HepG2 (cell line): ENCODE measurements around the gene ACOT13. TPM values are rescaled to one million over a fixed set of nuclear protein-coding genes. Genes with fewer than 3 reads are reported as not detected.

ENCODE experiments used
- KMT2A ChIP-seq: sonication (generic); formaldehyde crosslinking; IDR thresholded peaks from 2 replicates; pipeline ENCODE4 v1.4.0; 2020; ENCODE audit warnings: missing genetic modification reagents
- PAF1 ChIP-seq: IDR thresholded peaks from 2 replicates; pipeline ENCODE4 v1.6.1; 2016; ENCODE audit warnings: missing genetic modification reagents, missing compliant biosample characterization
- REL ChIP-seq: sonication (generic); formaldehyde crosslinking; conservative IDR thresholded peaks from 2 replicates; pipeline ENCODE4 v1.8.0; 2022; ENCODE audit warnings: mild to moderate bottlenecking, missing genetic modification reagents, moderate library complexity
- SIX1 ChIP-seq: sonication (generic); formaldehyde crosslinking; IDR thresholded peaks from 2 replicates; pipeline ENCODE4 v1.4.0; 2020; ENCODE audit warnings: missing genetic modification reagents, borderline replicate concordance
- TBX2 ChIP-seq: sonication (generic); formaldehyde crosslinking; IDR thresholded peaks from 2 replicates; pipeline ENCODE4 v1.5.0; 2020; ENCODE audit warnings: missing genetic modification reagents, mild to moderate bottlenecking, borderline replicate concordance
- ZBTB7A ChIP-seq: sonication (generic); formaldehyde crosslinking; IDR thresholded peaks from 2 replicates; pipeline ENCODE4 v1.8.0; 2022; ENCODE audit warnings: mild to moderate bottlenecking, missing genetic modification reagents
- ZC3H13 ChIP-seq: sonication (generic); formaldehyde crosslinking; IDR thresholded peaks from 2 replicates; pipeline ENCODE4 v1.8.1; 2023; ENCODE audit warnings: mild to moderate bottlenecking, missing genetic modification reagents, moderate library complexity
- ZEB1 ChIP-seq: IDR thresholded peaks from 2 replicates; pipeline ENCODE4 v1.6.1; 2012; ENCODE audit warnings: mild to moderate bottlenecking, low read depth, inconsistent platforms; ENCODE audit not compliant: insufficient replicate concordance
- ZNF552 ChIP-seq: sonication (generic); formaldehyde crosslinking; IDR thresholded peaks from 2 replicates; pipeline ENCODE4 v1.9.0; 2022; ENCODE audit warnings: missing genetic modification reagents, mild to moderate bottlenecking, borderline replicate concordance
- ZNF83 ChIP-seq: sonication (generic); formaldehyde crosslinking; IDR thresholded peaks from 2 replicates; pipeline ENCODE4 v1.4.0; 2020; ENCODE audit warnings: missing genetic modification reagents, mild to moderate bottlenecking, borderline replicate concordance
- polyA plus RNA-seq, 8 experiments: library from polyadenylated mRNA; depleted of rRNA in 3 of 8; stranded (reverse) in 7 of 8; unstranded in 1 of 8; fragments of >200 nt; fragmentation: Illumina TruSeq in 4 of 8; extraction: Trizol in 4 of 8; gene quantifications; 2 replicates each; pipeline versions ENCODE4 v1.2.1 to v1.2.3, GENCODE V29; 2011 to 2016; ENCODE audit warnings: low read depth in 4 of 8, missing spikeins in 1 of 8, mixed read lengths in 1 of 8; ENCODE audit not compliant: insufficient read depth in 1 of 8
- total RNA-seq, 5 experiments: library from RNA; depleted of rRNA; stranded (reverse); fragments of >200 nt; fragmentation: Illumina TruSeq; extraction: Trizol; gene quantifications; 2 replicates each; pipeline ENCODE4 v1.2.3, GENCODE V29; 2016; ENCODE audit warnings: low read depth in 1 of 5
- TF ChIP-seq, protein P1 (sequence below): sonication (generic); formaldehyde crosslinking; IDR thresholded peaks from 2 replicates; pipeline ENCODE4 v1.4.0; 2020; ENCODE audit warnings: missing genetic modification reagents
- TF ChIP-seq, protein P2 (sequence below): sonication (generic); formaldehyde crosslinking; conservative IDR thresholded peaks from 2 replicates; pipeline ENCODE4 v1.4.0; 2020; ENCODE audit warnings: mild to moderate bottlenecking, missing genetic modification reagents, moderate library complexity
- TF ChIP-seq, protein P3 (sequence below): sonication (generic); formaldehyde crosslinking; IDR thresholded peaks from 2 replicates; pipeline ENCODE4 v1.5.0; 2020; ENCODE audit warnings: missing genetic modification reagents
- TF ChIP-seq, protein P4 (sequence below): sonication (generic); formaldehyde crosslinking; IDR thresholded peaks from 2 replicates; pipeline ENCODE4 v1.4.0; 2020; ENCODE audit warnings: missing genetic modification reagents, borderline replicate concordance
- TF ChIP-seq, protein P5 (sequence below): sonication (generic); formaldehyde crosslinking; IDR thresholded peaks from 2 replicates; pipeline ENCODE4 v1.9.0; 2021; ENCODE audit warnings: missing genetic modification reagents, borderline replicate concordance
- TF ChIP-seq, protein P6 (sequence below): IDR thresholded peaks from 2 replicates; pipeline ENCODE4 v1.6.1; 2016; ENCODE audit warnings: low read depth

Gene ACOT13
- total and polyA plus RNA-seq, 2 of the 13 experiments (the other 11 are each of a cell fraction or from before 2014, with no cell fraction given), result 31.5 to 45.1 TPM

DNA sequence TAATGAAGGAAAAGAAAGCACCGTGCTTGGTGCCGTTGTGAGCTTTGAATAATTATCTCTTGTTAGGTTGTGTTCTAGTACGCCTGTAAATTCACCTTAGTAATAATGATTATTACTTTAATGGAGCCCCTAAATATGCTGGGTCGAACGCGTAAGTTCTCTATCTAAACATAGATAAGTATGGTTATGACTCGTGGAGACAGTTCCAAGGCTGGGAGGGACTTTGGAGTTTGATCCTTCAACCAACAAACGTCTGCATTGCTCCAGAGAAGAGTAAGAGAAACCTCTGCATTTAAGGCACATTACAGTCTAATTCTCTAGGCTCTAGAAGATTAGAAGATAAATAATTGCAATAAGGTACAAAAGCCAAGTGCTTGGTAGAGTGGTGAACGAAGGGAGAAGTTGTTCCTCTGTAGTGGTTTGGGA, 514 bp downstream of the ACOT13 start (continued):
- TF ChIP-seq, protein P1, sequence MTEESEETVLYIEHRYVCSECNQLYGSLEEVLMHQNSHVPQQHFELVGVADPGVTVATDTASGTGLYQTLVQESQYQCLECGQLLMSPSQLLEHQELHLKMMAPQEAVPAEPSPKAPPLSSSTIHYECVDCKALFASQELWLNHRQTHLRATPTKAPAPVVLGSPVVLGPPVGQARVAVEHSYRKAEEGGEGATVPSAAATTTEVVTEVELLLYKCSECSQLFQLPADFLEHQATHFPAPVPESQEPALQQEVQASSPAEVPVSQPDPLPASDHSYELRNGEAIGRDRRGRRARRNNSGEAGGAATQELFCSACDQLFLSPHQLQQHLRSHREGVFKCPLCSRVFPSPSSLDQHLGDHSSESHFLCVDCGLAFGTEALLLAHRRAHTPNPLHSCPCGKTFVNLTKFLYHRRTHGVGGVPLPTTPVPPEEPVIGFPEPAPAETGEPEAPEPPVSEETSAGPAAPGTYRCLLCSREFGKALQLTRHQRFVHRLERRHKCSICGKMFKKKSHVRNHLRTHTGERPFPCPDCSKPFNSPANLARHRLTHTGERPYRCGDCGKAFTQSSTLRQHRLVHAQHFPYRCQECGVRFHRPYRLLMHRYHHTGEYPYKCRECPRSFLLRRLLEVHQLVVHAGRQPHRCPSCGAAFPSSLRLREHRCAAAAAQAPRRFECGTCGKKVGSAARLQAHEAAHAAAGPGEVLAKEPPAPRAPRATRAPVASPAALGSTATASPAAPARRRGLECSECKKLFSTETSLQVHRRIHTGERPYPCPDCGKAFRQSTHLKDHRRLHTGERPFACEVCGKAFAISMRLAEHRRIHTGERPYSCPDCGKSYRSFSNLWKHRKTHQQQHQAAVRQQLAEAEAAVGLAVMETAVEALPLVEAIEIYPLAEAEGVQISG, result no peak
- TF ChIP-seq, protein P2, sequence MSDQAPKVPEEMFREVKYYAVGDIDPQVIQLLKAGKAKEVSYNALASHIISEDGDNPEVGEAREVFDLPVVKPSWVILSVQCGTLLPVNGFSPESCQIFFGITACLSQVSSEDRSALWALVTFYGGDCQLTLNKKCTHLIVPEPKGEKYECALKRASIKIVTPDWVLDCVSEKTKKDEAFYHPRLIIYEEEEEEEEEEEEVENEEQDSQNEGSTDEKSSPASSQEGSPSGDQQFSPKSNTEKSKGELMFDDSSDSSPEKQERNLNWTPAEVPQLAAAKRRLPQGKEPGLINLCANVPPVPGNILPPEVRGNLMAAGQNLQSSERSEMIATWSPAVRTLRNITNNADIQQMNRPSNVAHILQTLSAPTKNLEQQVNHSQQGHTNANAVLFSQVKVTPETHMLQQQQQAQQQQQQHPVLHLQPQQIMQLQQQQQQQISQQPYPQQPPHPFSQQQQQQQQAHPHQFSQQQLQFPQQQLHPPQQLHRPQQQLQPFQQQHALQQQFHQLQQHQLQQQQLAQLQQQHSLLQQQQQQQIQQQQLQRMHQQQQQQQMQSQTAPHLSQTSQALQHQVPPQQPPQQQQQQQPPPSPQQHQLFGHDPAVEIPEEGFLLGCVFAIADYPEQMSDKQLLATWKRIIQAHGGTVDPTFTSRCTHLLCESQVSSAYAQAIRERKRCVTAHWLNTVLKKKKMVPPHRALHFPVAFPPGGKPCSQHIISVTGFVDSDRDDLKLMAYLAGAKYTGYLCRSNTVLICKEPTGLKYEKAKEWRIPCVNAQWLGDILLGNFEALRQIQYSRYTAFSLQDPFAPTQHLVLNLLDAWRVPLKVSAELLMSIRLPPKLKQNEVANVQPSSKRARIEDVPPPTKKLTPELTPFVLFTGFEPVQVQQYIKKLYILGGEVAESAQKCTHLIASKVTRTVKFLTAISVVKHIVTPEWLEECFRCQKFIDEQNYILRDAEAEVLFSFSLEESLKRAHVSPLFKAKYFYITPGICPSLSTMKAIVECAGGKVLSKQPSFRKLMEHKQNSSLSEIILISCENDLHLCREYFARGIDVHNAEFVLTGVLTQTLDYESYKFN (CRISPR knock-in tag), result no peak; the same call in 1 of the 2 replicates
- TF ChIP-seq KMT2A (CRISPR knock-in tag) (no peak), ZBTB7A (CRISPR knock-in tag) (no peak), REL (0 out of 2 replicates have a peak, but pooled peaks have one; percentile 7), ZC3H13 (CRISPR knock-in tag) (0 out of 2 replicates have a peak, but pooled peaks have one; percentile 14), ZNF552 (CRISPR knock-in tag) (no peak), SIX1 (CRISPR knock-in tag) (no peak), TBX2 (CRISPR knock-in tag) (no peak), PAF1 (CRISPR knock-in tag) (no peak), ZEB1 (no peak), ZNF83 (CRISPR knock-in tag) (no peak)
- TF ChIP-seq, protein P3, sequence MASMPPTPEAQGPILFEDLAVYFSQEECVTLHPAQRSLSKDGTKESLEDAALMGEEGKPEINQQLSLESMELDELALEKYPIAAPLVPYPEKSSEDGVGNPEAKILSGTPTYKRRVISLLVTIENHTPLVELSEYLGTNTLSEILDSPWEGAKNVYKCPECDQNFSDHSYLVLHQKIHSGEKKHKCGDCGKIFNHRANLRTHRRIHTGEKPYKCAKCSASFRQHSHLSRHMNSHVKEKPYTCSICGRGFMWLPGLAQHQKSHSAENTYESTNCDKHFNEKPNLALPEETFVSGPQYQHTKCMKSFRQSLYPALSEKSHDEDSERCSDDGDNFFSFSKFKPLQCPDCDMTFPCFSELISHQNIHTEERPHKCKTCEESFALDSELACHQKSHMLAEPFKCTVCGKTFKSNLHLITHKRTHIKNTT (CRISPR knock-in tag), result no peak
- TF ChIP-seq, protein P4, sequence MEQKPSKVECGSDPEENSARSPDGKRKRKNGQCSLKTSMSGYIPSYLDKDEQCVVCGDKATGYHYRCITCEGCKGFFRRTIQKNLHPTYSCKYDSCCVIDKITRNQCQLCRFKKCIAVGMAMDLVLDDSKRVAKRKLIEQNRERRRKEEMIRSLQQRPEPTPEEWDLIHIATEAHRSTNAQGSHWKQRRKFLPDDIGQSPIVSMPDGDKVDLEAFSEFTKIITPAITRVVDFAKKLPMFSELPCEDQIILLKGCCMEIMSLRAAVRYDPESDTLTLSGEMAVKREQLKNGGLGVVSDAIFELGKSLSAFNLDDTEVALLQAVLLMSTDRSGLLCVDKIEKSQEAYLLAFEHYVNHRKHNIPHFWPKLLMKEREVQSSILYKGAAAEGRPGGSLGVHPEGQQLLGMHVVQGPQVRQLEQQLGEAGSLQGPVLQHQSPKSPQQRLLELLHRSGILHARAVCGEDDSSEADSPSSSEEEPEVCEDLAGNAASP, result no peak
- TF ChIP-seq, protein P5, sequence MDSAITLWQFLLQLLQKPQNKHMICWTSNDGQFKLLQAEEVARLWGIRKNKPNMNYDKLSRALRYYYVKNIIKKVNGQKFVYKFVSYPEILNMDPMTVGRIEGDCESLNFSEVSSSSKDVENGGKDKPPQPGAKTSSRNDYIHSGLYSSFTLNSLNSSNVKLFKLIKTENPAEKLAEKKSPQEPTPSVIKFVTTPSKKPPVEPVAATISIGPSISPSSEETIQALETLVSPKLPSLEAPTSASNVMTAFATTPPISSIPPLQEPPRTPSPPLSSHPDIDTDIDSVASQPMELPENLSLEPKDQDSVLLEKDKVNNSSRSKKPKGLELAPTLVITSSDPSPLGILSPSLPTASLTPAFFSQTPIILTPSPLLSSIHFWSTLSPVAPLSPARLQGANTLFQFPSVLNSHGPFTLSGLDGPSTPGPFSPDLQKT, result no peak
- TF ChIP-seq, protein P6, sequence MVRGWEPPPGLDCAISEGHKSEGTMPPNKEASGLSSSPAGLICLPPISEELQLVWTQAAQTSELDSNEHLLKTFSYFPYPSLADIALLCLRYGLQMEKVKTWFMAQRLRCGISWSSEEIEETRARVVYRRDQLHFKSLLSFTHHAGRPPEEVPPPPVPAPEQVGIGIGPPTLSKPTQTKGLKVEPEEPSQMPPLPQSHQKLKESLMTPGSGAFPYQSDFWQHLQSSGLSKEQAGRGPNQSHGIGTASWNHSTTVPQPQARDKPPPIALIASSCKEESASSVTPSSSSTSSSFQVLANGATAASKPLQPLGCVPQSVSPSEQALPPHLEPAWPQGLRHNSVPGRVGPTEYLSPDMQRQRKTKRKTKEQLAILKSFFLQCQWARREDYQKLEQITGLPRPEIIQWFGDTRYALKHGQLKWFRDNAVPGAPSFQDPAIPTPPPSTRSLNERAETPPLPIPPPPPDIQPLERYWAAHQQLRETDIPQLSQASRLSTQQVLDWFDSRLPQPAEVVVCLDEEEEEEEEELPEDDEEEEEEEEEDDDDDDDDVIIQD (CRISPR knock-in tag), result no peak
